GM12873 (cell line): ENCODE measurements around the gene GSG1L.

Experiments used
- TF ChIP-seq, protein P1 (sequence below): IDR thresholded peaks from 2 replicates; pipeline ENCODE4 v1.5.1; 2012; ENCODE audit warnings: low read depth, mild to moderate bottlenecking, moderate library complexity, low read length, control low read depth; ENCODE audit not compliant: insufficient read depth; ENCODE audit errors: missing control alignments

The GSG1L gene

GRCh38 chr16:27806388-27806787, 257.1 kb downstream of the GSG1L start:
- TF ChIP-seq, protein P1, sequence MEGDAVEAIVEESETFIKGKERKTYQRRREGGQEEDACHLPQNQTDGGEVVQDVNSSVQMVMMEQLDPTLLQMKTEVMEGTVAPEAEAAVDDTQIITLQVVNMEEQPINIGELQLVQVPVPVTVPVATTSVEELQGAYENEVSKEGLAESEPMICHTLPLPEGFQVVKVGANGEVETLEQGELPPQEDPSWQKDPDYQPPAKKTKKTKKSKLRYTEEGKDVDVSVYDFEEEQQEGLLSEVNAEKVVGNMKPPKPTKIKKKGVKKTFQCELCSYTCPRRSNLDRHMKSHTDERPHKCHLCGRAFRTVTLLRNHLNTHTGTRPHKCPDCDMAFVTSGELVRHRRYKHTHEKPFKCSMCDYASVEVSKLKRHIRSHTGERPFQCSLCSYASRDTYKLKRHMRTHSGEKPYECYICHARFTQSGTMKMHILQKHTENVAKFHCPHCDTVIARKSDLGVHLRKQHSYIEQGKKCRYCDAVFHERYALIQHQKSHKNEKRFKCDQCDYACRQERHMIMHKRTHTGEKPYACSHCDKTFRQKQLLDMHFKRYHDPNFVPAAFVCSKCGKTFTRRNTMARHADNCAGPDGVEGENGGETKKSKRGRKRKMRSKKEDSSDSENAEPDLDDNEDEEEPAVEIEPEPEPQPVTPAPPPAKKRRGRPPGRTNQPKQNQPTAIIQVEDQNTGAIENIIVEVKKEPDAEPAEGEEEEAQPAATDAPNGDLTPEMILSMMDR: no peak

GRCh38 chr16:27805828-27806351, 257.6 kb downstream of the GSG1L start:
- TF ChIP-seq, protein P1: no peak

- TF ChIP-seq, protein P1: no peak
These were observed 259.6 kb downstream of the GSG1L start for GRCh38 chr16:27803775-27804549.

GRCh38 chr16:27802664-27803439, 260.7 kb downstream of the GSG1L start:
- TF ChIP-seq, protein P1: no peak

- TF ChIP-seq, protein P1: no peak
These were observed 262.1 kb downstream of the GSG1L start for GRCh38 chr16:27801289-27801945.

DNA sequence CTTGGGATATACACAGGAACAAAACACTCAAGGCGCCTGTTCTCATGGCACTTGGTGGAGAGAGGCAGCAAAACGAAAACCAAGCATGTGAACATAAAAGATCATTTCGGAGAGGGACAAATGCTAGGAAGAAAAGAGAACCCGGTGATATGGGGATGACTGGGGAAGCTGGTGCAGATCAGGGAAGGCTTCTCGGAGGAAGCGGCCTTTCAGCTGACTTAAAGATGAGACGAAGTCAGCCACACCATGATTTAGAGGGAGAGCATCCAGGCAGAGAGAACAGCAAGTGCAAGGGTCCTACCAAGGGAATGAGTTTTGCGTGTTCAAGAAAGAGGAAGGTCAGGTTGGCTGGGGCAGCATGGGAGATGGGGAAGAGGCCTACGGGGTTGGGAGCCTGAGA, 262.7 kb downstream of the GSG1L start:
- TF ChIP-seq, protein P1: no peak

- TF ChIP-seq, protein P1: no peak
These were observed 263.6 kb downstream of the GSG1L start for GRCh38 chr16:27799896-27800295.
